HCT116 (cell line): ENCODE data around the gene POLD2. TPM values are rescaled to one million over a fixed set of nuclear protein-coding genes. Genes with fewer than 3 reads are reported as not detected.

Source experiments
- ATAC-seq: fragments of 200-7000 bp; cut with Tn5 transposase; 2 replicates; pipeline ENCODE4 v1.9.1; 2020; ENCODE audit warnings: mild to moderate bottlenecking, moderate library complexity
- BruUV-seq: library from RNA; stranded (reverse); fragments of 400-500 nt; replicated peaks from 2 replicates; lab custom pipeline; 2021; lab: Mats Ljungman, UMichigan
- CTCF ChIA-PET: fragments of 300-600 bp; sonication (Branson Sonifier 250); formaldehyde crosslinking; loops from one replicate; lab custom pipeline; 2021; ENCODE audit warnings: antibody characterized with exemption; lab: Charles Lee
- POLR2A ChIA-PET: fragments of 300-600, 350-600 bp; sonication (Branson Sonifier 250); formaldehyde crosslinking; loops from one replicate; lab custom pipeline; 2021; ENCODE audit warnings: antibody characterized with exemption; lab: Charles Lee
- RAD21 ChIA-PET, 2 experiments: fragments of 300-600 bp; sonication (Branson Sonifier 250); formaldehyde crosslinking; loops; one replicate each; lab custom pipeline; 2023; ENCODE audit warnings: low total read pairs in 2 of 2; ENCODE audit not compliant: uncharacterized antibody in 2 of 2, unreplicated experiment in 2 of 2, low non-redundant PET in 1 of 2; lab: Charles Lee
- DNase-seq: peaks from one replicate; pipeline ENCODE4 v3.0.0-alpha.2; 2010; ENCODE audit warnings: low read depth, low spot score
- H2AFZ ChIP-seq: fragments of 200-600 bp; shearing (Covaris generic), sonication (generic); 2 replicates; pipeline ENCODE4 v1.6.1; 2017; ENCODE audit warnings: low read depth, mixed run types, mixed read lengths, antibody characterized with exemption, low read length; ENCODE audit not compliant: poor library complexity, severe bottlenecking
- H3K27ac ChIP-seq: 2 replicates; pipeline ENCODE4 v1.5.1; 2012; ENCODE audit warnings: low read depth, low read length
- H3K27me3 ChIP-seq: fragments of 200-600 bp; sonication (generic); 2 replicates; pipeline ENCODE4 v1.6.1; 2016; ENCODE audit warnings: mixed run types, low read length, mixed read lengths; ENCODE audit not compliant: insufficient read depth
- H3K36me3 ChIP-seq, 2 experiments: fragments of 200-500 bp in 1 of 2; fragments of 200-600 bp in 1 of 2; sonication (Bioruptor generic) in 1 of 2; sonication (generic) in 1 of 2; 2 replicates each; pipeline versions ENCODE4 v1.5.1 to v1.6.1; 2014 to 2016; ENCODE audit warnings: low read length in 2 of 2, inconsistent platforms in 1 of 2, mixed read lengths in 1 of 2, mixed run types in 1 of 2; ENCODE audit not compliant: insufficient read depth in 2 of 2, control insufficient read depth in 1 of 2
- H3K4me1 ChIP-seq, 2 experiments: fragments of 200-600 bp in 1 of 2; sonication (generic) in 1 of 2; 2 replicates each; pipeline versions ENCODE4 v1.5.1 to v1.6.1; 2012 to 2017; ENCODE audit warnings: low read length in 2 of 2, inconsistent platforms in 1 of 2, mild to moderate bottlenecking in 1 of 2, mixed read lengths in 1 of 2, mixed run types in 1 of 2, moderate library complexity in 1 of 2; ENCODE audit not compliant: insufficient read depth in 2 of 2, control insufficient read depth in 1 of 2
- H3K4me2 ChIP-seq: fragments of 200-600 bp; sonication (generic); 2 replicates; pipeline ENCODE4 v1.6.1; 2017; ENCODE audit warnings: mixed run types, low read length, mixed read lengths
- H3K4me3 ChIP-seq, 2 experiments: fragments of 200-600 bp in 1 of 2; sonication (generic) in 1 of 2; replicated peaks in 1 of 2; 2 replicates each; pipeline ENCODE4 v1.5.1; 2011 to 2016; ENCODE audit warnings: low read length in 2 of 2, control low read depth in 1 of 2, low read depth in 1 of 2, mild to moderate bottlenecking in 1 of 2, mixed read lengths in 1 of 2, mixed run types in 1 of 2
- H3K79me2 ChIP-seq: fragments of 200-600 bp; sonication (generic); 2 replicates; pipeline ENCODE4 v1.6.1; 2017; ENCODE audit warnings: mild to moderate bottlenecking, mixed run types, low read length, moderate library complexity, mixed read lengths; ENCODE audit not compliant: insufficient read depth
- H3K9ac ChIP-seq: fragments of 200-600 bp; sonication (generic); 2 replicates; pipeline ENCODE4 v1.6.1; 2016; ENCODE audit warnings: low read length, mixed read lengths
- H3K9me2 ChIP-seq: fragments of 200-600 bp; sonication (generic), shearing (Covaris generic); 2 replicates; pipeline ENCODE4 v1.6.1; 2017; ENCODE audit warnings: mixed run types, mild to moderate bottlenecking, moderate library complexity; ENCODE audit not compliant: insufficient read depth
- H3K9me3 ChIP-seq, 2 experiments: fragments of 200-500 bp in 1 of 2; fragments of 200-600 bp in 1 of 2; sonication (Bioruptor generic) in 1 of 2; sonication (generic) in 1 of 2; 2 replicates each; pipeline ENCODE4 v1.6.1; 2014 to 2017; ENCODE audit warnings: low read length in 2 of 2, mixed read lengths in 2 of 2, inconsistent platforms in 1 of 2, low read depth in 1 of 2, mild to moderate bottlenecking in 1 of 2, mixed run types in 1 of 2, moderate library complexity in 1 of 2; ENCODE audit not compliant: control insufficient read depth in 1 of 2, insufficient read depth in 1 of 2
- H4K20me1 ChIP-seq: fragments of 200-600 bp; sonication (generic), shearing (Covaris generic); 2 replicates; pipeline ENCODE4 v1.6.1; 2017; ENCODE audit warnings: mixed run types, mild to moderate bottlenecking, moderate library complexity; ENCODE audit not compliant: insufficient read depth
- ATF3 ChIP-seq: IDR thresholded peaks from 2 replicates; pipeline ENCODE4 v1.6.1; 2012
- EGR1 ChIP-seq: IDR thresholded peaks from 2 replicates; pipeline ENCODE4 v1.6.1; 2012; ENCODE audit warnings: low read depth
- EZH2 ChIP-seq: fragments of 200-600 bp; sonication (generic); IDR thresholded peaks from 2 replicates; pipeline ENCODE4 v1.6.1; 2017; ENCODE audit warnings: antibody characterized with exemption, mixed run types
- RAD21 ChIP-seq: IDR thresholded peaks from 2 replicates; pipeline ENCODE4 v1.6.1; 2012; ENCODE audit warnings: low read depth, mild to moderate bottlenecking
- TCF7L2 ChIP-seq: IDR thresholded peaks from 2 replicates; pipeline ENCODE4 v1.7.0; 2011; ENCODE audit warnings: borderline replicate concordance, inconsistent platforms; ENCODE audit not compliant: insufficient read depth, insufficient read length; ENCODE audit errors: extremely low read depth
- YY1 ChIP-seq: IDR thresholded peaks from 2 replicates; pipeline ENCODE4 v1.6.1; 2011; ENCODE audit warnings: low read length, low read depth, moderate library complexity, mild to moderate bottlenecking; ENCODE audit not compliant: insufficient replicate concordance; ENCODE audit errors: extremely low read depth
- ZFX ChIP-seq: fragments of 450-650 bp; IDR thresholded peaks from 2 replicates; pipeline ENCODE4 v1.6.1; 2017
- ZNF274 ChIP-seq: fragments of 200-500 bp; sonication (Bioruptor generic); IDR thresholded peaks from 2 replicates; pipeline ENCODE4 v1.6.1; 2014; ENCODE audit warnings: mild to moderate bottlenecking, low read depth, low read length, inconsistent platforms
- intact Hi-C: fragments of 100-400 bp; cut with micrococcal nuclease; formaldehyde crosslinking; loops from 2 replicates; pipeline ENCODE4 v1.10.0; 2022
- total RNA-seq: library from RNA; stranded (reverse); gene quantifications from one replicate; pipeline ENCODE4 v1.2.1, GENCODE V29; 2021; ENCODE audit not compliant: unreplicated experiment
- TF ChIP-seq, protein P1 (sequence below): IDR thresholded peaks from 2 replicates; pipeline ENCODE4 v1.6.1; 2012; ENCODE audit warnings: low read depth

Gene POLD2
- total RNA-seq, 1 experiment from 2014 or later: 237 TPM

DNA sequence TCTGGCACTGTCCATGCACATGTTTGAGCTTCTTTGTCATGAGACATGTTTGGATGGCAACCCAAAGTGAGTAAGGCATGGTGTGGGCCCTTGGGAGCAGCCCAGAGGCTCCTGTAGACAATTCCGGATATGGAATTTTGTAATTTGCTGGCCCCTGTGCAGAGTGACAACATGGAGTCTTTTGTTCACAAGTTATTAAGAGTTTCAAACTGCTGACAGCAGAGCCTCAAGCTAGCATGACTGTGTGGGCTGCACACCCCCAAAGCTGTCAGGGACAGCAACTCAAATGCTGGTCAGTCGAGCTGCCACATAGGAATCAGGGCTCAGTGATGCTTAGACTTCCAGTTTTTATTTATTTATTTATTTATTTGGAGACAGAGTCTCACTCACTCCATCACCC lies 24.8 kb upstream of the POLD2 start:
- intact Hi-C loops: loop anchor here (5.0 kb wide), 1 partner anchor 34 kb away; no protein-coding TSS in a partner anchor
- no TSS peak for BruUV-seq
- ChIA-PET RAD21 (no interaction called here), POLR2A (no interaction called here), CTCF (no interaction called here)
- H3K27me3 ChIP-seq: no peaks in the 10 kb centered on the region
- H3K79me2 ChIP-seq: no peaks in the 10 kb centered on the region
- DNase-seq (no peak), ATAC-seq (no peak)
- H3K36me3 ChIP-seq: no peaks in the 10 kb centered on the region
- H3K9me2 ChIP-seq: no peaks in the 10 kb centered on the region
- H3K4me1 ChIP-seq: peaks cover 0 to 9% of the 10 kb centered on the region in 2 experiments; a peak in 2 of 4 replicates
- TF ChIP-seq ZFX (0 out of 2 replicates have a peak, but pooled peaks have one; percentile 7), EZH2 (no peak)
- no peaks in the 10 kb centered on the region for H4K20me1 ChIP-seq
- no peak overlapping the region for H3K4me3 ChIP-seq
- no peak overlapping the region for H3K9ac ChIP-seq
- no peak overlapping the region for H3K27ac ChIP-seq
- H3K9me3 ChIP-seq: no peaks in the 10 kb centered on the region
- no peak overlapping the region for H2AFZ ChIP-seq
- H3K4me2 ChIP-seq: no peak overlapping the region

DNA sequence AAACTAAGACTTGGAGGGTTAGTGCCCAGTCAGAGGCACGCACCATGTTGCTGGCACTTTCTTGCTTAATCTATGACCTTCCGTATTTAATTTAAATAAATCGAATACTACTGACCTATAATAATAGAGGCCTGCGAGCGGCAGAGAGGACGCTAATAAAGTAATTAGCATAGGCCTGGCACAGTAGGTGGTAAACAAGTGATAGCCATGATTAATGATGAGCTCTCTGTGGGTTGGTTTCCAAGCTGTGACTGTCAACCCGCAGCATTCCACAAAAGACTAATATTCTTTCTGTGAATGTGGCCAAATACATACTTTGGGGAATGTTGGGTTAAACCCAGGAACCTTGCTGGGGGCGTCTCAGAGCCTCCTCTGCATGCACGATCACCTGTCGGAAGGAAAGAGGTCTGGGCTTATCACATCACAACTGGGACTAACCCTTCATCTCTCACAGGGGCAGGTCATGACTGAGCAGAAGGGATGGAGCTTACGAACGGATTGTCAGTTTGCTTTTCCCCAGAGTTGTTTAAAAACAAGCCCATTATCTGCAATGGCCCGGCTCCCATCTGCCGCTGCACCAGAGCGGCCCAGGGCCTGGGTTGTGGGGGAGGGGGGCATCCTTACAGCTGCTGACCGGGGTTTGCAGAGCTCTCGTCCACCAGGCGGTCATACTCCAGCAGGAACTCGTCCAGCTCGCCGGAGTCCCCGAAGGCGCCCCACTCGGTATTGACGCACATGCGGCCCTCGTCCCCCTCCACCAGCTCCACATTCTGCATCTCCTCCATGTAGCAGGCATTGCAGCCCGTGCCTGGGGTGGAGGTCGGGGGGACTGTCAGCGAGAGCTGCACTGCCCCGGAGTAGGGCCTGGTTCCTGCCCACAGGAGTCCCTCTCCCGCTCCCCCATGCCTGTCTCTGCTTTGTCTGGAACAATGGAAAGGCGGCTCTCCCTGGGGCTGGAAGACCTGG lies 24.0 kb upstream of the POLD2 start:
- Histone ChIP-seq H3K4me1 (peaks cover 0 to 9% of the 10 kb centered on the region in 2 experiments; a peak in 2 of 4 replicates), H3K9ac (no peak overlapping the region), H3K36me3 (no peaks in the 10 kb centered on the region), H3K4me3 (no peak overlapping the region), H3K4me2 (no peak overlapping the region), H3K27ac (no peak overlapping the region), H3K9me2 (no peaks in the 10 kb centered on the region), H3K27me3 (no peaks in the 10 kb centered on the region), H3K79me2 (no peaks in the 10 kb centered on the region), H2AFZ (no peak overlapping the region), H4K20me1 (no peaks in the 10 kb centered on the region), H3K9me3 (no peaks in the 10 kb centered on the region)
- TF ChIP-seq RAD21 (no peak), TCF7L2 (no peak), ATF3 (no peak), YY1 (no peak), EGR1 (no peak), ZNF274 (no peak)
- TF ChIP-seq, protein P1, sequence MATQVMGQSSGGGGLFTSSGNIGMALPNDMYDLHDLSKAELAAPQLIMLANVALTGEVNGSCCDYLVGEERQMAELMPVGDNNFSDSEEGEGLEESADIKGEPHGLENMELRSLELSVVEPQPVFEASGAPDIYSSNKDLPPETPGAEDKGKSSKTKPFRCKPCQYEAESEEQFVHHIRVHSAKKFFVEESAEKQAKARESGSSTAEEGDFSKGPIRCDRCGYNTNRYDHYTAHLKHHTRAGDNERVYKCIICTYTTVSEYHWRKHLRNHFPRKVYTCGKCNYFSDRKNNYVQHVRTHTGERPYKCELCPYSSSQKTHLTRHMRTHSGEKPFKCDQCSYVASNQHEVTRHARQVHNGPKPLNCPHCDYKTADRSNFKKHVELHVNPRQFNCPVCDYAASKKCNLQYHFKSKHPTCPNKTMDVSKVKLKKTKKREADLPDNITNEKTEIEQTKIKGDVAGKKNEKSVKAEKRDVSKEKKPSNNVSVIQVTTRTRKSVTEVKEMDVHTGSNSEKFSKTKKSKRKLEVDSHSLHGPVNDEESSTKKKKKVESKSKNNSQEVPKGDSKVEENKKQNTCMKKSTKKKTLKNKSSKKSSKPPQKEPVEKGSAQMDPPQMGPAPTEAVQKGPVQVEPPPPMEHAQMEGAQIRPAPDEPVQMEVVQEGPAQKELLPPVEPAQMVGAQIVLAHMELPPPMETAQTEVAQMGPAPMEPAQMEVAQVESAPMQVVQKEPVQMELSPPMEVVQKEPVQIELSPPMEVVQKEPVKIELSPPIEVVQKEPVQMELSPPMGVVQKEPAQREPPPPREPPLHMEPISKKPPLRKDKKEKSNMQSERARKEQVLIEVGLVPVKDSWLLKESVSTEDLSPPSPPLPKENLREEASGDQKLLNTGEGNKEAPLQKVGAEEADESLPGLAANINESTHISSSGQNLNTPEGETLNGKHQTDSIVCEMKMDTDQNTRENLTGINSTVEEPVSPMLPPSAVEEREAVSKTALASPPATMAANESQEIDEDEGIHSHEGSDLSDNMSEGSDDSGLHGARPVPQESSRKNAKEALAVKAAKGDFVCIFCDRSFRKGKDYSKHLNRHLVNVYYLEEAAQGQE: no peak
- RAD21 ChIA-PET: no interaction called here
- intact Hi-C loops: loop anchor here (5.0 kb wide), 1 partner anchor 35 kb away; no protein-coding TSS in a partner anchor
- no peak for ATAC-seq
- no TSS peak for BruUV-seq
- POLR2A ChIA-PET: no interaction called here
- no peak for DNase-seq
- CTCF ChIA-PET: no interaction called here
